Fibroblast of peridontal ligament (primary cell): ENCODE measurements around the gene CHST15.

Experiments
- DNase-seq: peaks from one replicate; pipeline ENCODE4 v3.0.0-alpha.2; 2010; ENCODE audit errors: extremely low read depth

Gene CHST15

DNA sequence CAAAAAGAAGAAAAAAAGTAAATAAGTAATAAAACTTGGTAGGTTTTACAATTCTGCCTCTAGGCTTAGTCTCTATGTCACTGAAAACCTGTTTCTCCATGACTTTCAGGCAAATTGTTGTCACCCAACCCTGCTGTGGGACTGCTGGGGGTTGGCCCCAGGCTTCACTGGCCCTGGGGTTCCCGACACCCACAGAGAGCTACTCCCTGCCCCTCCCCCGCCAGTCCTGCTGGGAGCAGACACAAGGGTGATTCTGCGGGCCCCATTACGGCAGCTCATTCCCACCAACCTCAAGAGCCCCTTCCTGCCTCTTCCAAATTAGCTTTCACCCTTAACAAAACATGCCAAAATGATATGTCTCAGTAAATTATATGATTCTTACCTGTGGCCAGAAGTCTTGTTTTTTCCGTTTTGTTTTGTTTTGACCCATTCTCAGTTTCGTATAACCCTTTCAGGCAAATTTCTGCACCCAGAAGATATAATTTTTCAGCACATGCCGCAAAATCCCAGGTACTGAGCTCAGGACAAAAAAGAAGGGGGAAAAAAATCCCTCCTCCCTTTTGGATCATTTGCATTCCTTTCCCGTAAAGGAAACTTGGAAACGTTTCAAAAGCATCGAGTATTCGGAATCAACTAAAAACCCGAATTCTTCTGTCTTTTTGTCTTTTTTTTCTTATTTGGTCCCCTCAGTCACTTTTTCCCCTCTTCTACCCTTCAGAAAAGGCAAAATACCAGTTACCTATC is 27.8 kb downstream of the CHST15 start:
- DNase-seq: no peak

DNA sequence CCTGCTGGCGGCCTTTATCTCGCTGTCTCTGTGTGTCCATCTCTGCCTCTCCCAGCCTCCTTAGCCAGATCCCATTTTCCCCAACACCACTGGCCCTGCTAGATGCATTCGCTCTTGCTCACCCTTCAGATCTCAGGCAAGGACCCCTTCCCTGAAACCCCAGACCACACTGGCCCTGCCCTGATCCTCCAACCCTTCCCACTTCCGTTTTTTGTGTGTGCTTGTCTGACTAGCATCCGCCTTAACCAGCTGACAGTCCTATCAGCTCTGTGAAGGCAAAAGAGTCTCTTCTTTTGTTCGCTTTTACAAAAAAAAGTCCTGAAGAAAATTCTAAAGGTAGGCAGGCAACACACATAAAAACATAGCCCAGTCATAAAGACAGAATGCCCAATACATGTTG is 28.7 kb downstream of the CHST15 start:
- DNase-seq: no peak

DNA sequence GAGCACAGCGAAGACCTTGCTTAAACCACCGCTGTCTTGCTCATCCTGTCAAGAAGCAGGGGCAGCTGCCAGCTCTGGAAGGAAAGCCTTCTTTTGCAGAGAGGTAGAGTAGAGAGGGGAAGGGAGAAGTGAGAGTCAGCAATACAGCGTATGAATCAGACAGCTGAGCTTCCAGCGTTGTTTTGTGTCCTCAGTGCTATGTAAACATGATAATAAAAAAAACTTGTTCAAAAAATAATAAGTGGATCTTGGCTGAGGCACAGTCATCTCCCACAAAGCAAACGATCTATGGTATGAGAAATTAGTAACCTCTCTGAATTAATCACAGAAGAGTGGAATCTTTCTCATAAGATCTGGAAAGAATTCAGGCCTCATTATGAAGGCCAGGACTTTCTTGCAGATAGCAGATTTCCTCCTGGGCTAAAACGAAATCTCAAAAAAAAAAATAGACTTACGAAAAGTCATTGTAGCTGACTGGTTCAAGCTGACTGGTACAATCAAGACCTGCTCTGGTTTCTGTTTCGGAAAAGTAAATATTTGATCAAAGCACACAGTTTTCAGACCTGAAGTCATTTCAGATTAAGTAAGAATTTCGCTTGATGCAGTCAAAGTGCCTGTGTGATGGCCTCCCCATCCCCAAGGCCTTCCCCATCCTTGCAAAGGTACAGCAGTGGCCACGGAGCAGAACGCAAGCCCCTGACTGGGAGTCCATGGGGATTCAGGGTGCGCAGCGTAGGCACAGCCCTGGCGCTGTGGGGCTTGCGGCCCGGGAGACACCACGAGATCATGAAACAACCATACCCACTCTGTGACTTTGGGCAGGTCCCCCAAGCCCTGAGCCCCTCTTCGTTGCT is 29.4 kb downstream of the CHST15 start:
- DNase-seq: peak; percentile 66

DNA sequence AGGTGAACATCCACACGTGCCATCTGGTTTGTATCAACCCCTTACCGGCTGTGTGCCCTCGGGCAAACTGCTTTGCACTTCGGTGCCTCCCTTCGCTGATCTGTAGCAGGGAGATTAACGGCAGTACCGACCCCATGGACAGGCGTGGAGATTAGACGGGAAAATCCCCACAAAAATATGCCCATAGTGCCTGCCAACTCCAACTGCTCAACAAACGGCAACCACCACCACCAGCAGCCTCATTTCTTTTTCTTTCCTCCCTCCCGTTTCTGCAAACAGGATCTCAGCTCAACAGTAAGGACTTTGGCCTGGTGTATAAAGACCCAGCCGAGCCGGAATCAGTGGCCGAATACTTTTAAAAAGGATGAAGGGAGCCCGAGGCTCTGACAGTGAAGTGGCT is 31.0 kb downstream of the CHST15 start:
- DNase-seq: no peak

DNA sequence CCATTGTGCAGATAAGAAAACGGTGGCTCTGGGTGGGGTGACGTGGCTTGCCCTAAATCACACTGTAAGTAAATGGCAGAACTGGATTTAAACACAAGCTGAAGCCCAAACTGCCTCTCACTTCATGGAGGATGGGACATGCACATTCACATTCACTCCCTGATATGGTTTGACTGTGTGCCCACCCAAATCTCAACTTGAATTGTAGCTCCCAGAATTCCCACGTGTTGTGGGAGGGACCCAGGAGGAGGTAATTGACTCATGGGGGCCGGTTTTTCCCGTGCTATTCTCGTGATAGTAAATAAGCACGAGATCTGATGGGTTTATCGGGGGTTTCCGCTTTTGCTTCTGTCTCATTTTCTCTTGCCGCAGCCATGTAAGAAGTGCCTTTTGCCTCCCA is 32.4 kb downstream of the CHST15 start:
- no peak for DNase-seq

DNA sequence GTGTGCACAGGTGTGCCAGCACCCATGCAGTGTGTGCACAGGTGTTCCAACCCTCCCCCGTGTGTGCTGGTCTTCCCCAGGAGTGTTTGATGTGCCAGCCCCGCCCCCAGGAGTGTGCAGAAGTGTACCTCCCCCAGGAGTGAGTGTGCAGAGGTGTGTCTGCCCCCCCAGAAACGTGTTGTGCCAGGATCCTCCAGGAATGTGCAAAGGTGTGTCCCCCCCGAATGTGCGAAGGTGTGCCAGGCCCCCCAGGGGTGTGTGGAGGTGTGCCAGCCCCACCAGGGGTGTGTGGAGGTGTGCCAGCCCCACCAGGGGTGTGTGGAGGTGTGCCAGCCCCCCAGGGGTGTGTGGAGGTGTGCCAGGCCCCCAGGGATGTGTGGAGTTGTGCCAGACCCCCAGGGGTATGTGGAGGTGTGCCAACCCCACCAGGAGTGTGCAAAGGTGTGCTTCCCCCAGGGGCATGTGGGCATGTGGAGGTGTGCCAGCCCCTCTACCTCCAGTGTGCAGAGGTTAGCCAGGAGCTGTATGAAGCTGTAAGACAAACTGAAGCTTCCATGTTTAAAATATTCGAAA is 33.2 kb downstream of the CHST15 start:
- DNase-seq: no peak

DNA sequence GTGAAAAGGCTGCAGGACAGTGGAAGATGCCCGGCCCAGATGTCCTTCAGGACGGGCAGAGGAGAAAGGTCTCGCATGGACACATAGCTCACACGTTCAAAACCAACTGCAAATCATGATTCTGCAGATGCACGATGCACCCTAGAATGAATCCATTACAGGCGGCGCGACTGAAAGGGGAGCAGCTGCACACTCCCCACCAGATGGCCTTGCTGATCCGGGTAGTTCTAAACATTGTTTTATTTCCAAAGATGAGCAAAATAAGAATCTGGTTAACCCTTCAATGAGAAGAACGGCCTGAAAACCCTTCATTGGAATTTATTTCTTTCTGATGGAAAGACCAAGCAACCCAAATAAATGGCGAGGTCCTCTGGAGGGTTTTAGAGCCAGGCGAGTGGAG is 33.8 kb downstream of the CHST15 start:
- no peak for DNase-seq

DNA sequence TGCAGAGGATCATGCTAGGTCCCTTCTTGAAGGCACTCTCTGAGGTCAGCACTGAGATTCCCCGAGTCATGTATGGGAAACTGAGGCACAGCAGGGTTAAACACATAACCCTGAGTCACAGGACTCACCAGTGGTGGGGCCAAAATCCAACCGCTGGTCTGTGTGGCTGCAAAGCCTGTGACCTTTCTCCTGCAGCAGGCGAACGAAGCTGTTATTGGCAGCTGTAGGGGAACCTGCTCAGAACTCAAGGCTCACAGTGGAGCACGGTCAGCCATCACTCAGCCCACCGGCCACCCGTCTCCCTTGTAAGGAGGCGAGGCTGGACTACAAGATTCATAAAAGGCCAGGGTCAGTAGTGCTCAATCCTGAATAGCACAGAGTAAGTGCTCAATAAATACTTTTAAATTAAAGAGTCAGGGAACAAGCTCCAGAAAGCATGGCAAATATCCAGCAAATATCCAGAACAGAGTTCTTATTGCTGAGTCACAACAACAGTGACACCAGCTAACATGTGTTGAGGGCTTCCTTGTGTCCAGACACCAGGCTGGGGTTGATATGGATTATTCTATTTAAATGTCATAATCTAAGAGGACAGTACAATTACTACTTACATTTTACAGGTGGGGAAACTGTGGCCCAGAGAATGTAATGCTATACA is 34.9 kb downstream of the CHST15 start:
- no peak for DNase-seq

DNA sequence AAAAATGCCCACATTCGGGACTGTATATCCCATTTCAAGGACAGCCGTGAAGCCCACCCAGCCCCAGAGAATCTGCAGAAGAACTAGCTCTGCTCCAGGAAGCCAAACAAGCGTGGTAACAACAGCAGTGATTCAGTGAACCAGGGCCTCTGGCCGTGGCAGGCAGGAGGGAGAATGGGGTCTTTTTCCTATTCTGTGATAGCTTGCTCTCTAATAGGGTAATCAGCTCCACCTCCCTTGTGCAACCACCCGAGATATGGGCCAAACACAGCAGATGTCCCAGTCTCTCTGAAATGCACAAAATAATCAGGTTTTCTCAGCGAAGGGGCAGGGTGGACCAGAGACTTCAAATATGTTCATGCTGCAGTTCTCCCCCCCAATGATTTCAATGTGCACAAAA is 35.8 kb downstream of the CHST15 start:
- no peak for DNase-seq

DNA sequence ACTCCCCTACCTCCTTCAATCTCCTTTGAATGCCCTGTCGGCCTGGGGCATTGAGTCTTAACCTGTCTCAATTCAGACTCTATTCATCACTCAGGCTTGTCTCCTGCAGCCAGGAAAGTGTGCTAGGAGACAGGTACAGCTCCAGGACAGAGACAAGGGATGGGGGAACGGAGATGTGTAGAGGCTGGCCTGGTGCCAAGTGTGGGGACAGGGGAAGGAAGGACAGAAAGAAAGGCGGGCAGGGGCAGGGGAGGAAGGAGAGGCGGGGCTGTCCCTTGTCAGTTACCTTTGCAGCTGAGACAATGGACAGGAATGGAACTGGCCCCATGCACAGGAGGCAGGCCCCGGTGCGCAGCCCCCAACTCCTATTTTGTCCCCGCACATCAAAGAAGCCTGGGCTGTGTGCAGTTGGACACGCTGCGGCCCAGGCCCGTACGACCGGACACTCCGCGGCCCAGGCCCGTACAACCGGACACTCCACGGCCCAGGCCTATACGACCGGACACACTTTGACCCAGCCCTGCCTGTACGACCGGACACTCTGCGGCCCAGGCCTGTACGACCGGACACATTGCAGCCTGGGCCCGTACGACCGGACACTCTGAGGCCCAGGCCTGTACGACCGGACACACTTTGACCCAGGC is 36.9 kb downstream of the CHST15 start:
- no peak for DNase-seq

DNA sequence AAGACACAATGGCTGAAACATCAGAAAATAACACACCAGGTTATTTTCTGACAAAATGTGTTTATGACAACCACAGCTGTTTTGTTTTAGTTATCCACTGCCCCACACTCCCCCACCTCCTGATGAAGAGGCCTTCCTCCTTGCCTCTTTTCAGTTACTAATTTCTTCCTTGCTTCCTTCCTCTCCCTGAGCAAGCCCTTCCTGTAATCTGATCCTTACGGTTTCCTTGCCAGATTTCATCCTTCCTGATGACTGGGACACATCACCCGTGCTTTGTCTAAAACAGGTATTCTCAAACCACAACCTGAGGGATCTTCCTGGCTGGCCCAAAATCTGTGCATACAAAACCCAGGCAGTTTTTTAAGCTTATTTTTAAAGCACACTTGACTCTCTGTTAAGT is 39.4 kb downstream of the CHST15 start:
- DNase-seq: no peak

DNA sequence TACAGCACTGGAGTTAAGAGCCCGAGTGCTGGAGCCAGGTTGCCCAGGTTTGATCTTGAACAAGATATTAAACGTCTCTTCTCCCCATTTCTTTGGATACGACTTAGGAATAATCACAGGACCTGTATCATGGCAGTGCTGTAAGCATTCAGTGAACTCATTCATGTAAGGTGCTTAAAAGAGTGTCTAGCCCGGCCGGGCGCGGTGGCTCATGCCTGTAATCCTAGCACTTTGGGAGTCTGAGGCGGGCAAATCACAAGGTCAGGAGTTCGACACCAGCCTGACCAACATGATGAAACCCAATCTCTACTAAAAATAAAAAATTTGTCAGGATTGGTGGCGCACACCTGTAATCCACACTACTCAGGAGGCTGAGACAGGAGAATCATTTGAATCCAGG is 40.8 kb downstream of the CHST15 start:
- DNase-seq: no peak

DNA sequence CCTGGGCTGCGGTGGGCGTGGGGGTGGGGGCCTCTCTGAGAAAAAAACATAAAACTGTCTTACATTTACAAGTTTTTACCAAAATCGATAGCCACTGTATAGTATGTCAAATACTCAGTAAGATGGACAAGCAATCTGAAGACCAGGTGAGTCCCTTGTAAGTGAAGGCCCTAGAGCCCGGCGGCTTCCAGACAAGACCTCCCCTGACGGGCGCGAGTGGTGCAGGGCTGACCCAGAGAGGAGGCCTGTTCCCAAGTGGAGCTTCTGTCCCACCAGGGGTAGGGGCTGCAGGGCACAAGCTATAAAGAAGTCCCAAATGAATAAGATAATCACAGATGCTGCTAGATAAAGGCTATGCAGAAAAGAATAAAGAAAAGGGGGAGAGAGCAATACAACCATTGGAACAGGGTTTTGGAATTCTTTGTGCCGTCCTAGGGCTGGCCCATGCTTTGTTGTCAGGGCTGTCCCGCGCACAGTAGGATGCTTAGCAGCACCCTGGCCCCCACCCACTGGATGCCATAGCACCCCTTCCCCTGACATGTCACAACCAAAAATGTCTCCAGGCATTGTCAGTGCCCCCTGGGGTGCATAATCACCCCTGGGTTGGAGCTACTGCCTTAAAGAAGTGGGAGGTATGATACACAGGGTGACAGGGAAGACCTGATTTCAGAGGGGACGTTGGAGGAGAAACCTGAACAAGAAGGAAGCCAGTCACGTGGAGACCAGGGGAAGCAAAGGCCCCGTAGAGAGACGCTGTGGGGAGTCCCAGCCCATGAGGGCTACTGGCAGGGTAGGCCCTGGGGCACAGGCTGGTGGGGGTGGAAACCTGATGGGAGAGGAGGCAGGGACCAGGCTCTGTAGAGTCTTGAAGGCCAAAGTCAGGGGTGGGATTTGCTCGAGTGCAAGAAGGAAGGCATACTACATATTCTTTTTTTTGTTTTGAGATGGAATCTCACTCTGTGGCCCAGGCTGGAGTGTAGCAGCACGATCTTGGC is 43.1 kb downstream of the CHST15 start:
- DNase-seq: no peak

DNA sequence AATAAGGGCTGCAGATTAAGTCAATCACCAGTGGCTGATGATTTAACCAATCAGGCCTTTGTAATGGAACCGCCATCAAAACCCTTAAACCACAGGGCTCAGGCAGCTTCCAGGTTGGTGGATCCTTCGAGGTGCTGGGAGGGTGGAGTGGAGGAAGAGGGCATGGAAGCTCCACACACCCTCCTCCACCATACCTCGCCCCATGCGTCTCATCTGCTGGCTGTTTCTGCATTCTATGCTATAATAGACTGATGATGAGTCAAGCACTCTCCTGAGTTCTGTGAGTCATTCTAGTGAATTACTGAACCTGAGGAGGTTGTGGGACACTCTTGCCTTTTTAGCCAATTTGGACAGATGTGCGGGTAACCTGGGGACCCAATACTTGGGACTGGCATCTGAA is 43.9 kb downstream of the CHST15 start:
- no peak for DNase-seq

DNA sequence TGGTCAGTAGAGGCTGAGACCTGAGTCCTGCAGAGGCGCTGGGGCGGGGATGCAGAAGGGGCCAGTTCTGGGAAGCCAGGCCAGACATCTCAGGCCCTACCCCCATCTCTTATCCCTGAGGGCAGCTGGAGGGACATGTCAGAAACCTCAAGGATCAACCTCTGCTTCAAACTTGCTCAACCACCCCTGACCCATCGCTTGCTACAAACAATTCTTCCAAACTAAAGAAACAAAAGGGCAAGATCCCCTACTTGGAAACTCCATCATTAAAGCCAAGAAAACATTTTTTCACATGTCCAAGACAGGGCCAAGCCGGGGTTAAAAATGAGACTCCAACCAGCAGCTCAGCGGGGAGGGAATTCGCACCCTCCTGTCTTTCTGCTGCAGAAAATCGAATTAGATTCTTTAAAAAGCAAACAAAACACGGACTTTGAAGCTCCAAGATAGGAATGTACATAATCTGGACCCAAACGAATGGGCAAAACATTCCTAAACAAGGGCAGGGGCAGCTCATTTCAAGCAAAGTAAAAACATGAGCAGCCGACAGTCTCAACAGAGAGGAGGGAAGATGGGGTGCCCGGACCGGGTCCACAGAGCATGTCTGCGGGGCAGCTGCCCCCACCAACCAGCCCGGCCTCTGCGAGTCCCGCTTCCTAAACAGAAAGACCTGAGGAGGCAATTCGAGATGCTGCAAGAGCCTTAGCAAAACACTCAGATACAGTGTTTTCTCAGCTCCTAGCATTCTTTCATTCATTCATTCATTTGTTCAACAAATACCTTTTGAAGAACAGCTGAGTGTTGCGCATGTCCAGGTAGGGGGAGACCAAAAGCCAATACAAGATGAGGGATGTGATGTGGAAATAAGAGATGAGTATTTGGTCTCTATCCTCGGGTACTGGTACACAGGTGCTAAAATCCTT is 44.8 kb downstream of the CHST15 start:
- no peak for DNase-seq

DNA sequence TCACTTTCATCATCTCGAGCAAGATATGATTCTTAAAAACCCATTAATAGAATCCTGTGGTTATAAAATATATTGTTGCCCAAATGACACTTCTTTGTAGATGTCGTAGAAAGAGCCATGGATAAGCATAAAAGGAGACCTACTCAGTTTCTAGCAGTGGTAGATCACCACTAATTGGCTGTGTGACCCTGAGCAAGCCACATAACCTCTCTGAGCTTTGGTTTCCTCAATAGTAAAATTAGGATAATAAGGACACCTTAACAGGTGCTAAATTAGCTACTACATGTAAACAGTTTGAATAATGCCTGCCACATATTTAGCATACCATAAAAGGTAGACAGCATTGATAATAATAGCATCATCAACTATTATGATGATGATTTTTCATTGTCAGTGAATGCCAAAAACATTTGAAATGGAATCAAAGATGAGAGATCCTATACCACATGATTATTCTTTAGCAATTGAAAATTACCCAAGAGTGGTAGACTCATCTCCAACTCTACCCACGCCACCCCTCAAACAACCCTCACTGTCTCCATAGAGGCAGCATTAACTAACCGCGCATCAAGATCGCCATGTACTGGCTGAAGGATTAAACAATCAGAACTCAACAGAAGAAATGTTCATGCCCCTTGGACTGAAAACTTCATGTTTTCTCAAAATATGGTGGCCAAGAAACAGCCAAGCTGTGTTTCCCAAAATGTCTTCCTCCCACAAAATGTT is 45.8 kb downstream of the CHST15 start:
- DNase-seq: no peak

DNA sequence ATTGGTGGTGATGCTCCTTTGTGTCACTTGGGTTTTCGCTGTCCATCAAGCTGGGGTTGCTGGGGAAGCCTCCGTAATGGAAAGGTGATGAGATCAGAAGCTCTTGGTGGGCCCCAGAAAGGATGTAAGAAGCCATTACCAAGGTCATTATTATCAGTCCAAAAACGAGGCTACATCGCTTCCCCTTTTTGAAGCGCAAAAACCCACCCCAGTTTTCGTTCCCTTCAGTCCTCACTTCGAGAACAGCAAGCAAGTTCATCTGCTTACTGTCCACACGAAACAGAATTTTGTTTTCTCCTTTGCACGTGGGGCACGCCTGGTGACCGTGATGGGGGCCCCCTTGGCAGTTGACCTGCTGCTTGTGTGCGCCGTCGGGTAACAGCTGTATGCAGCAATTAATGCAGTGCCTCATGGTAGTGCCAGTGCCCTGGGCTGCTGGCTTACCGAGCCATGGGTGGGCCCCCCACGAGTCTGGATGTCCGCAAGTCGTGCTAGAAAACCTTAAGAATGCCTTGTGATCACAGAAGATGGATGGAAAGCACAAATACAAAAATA is 47.5 kb downstream of the CHST15 start:
- DNase-seq: no peak

DNA sequence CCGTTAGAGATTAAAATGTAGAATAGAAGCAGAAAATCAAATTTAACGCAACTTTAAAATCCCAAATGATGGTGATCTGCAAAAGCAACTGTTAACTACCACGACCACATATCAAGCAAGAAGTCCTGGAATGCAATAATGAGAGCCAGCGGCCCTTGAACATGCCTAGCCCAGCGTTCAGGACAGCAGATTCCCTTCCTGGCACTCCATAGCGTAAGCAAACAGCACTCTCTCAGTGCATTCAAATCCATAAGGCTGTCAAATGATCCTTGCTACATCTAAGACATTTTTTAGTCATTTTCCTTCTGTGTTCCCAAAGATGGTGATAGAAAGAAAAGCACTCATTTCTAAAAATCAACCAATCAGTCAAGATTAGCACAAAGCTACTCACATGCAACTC is 48.1 kb downstream of the CHST15 start:
- DNase-seq: no peak
